GM21390 (cell line): Measurements from ENCODE around the gene UBR1.
"Not testable (repeated sequence)": the region's sequence is repeated elsewhere in the genome, so short reads cannot be mapped to it uniquely, and the experiment has no call there.

Experiments
- ATAC-seq: cut with Tn5 transposase; IDR thresholded peaks from one replicate; pipeline ENCODE4 v1.9.1; 2021; ENCODE audit not compliant: unreplicated experiment

UBR1 gene

DNA sequence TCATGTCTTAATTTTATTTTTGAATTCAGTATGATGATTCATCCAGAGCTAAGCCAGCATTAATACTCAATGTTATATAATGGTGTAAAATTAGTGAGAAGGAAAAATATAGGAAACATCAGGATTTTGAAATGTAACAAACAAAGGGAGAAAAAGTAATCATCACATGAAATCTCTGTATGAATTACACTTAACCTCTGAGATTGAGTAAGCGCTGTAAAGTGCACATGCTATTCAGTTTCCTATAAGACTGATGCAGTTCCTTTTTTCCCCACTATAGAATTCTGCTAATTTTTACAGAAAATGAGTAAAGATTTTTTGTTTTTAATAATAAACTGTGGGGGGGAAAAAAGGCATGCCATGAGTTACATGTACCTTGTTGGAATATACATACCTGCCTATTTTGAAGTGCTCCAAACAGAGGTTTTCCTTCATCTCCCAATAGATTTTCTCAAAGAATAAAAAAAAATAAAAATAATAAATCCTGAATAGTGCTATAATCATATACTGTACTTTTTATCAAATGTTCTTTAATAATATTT is 121.3 kb downstream of the UBR1 start:
- no peak for ATAC-seq

DNA sequence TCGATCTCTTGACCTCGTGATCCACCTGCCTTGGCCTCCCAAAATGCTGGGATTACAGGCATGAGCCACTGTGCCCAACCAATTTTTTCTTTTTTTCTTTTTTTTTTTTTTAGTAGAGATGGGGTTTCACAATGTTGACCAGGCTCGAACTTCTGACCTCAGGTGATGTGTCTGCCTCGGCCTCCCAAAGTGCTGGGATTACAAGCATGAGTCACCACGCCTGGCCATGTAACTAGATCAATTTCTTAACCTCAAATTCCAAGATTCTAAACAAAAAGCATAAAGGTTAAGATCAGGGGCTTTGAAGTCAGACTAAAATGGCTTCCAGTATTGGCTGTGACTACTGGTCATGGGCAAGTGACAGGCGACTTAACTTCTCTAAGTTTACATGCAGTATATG is 126.7 kb downstream of the UBR1 start:
- not testable (repeated sequence) for ATAC-seq

DNA sequence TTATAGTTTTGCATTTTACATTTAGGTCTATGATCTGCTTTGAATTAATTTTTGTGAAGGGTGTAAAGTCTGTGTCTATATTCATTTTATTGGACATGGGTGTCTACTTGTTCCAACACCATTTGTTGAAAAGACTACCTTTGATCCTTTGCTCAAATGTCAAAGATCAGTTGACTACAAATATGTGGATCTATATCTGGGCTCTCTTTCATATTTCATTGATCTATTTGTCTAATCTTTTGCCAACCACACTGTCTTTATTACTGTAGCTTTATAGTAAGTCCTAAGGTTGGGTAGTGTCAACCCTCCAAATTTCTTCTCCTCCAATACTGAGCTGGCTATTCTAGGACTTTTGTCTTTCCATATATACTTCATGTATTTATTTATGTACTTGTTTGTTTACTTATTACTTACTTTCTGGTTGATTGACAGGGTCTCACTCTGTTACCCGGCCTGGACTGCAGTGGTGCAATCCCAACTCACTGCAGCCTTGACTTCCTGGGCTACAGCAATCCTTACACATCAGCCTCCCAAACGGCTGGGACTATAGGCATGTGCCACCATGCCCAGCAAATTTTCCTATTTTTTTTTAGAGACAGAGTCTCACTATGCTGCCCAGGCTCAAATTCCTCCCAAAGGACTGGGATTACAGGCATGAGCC is 131.5 kb downstream of the UBR1 start:
- no peak for ATAC-seq

DNA sequence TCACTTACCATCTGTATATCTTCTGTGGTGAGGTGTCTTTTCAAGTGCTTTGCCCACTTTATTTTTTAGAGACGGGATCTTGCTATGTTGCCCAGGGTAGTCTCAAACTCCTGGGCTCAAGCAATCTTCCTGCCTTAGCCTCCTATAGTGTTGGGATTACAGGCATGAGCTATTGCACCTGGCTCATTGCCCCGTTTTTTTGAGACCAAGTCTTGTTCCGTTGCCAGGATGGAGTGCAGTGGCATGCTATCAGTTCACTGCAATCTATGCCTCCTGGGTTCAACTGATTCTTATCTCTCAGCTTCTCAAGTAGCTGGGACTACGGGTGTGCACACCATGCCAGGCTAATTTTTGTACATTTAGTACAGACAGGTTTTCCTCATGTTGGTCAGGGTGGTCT is 132.7 kb downstream of the UBR1 start:
- ATAC-seq = no peak

DNA sequence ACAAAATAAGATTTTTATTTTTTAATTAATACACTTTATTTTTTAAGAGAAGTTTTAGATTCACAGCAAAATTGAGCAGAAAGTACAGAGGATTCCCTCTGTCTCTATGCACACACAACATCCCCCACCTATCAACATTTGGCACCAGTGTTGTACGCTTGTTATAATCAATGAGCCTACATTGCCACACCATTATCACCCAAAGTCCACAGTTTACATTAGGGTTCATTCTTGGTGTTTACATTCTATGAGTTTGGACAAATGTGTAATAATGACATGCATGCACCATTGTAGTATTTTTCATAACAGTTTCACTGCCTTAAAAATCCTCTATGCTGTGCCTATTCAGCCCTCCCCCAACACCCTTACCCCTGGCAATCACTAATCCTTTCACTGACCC is 134.0 kb downstream of the UBR1 start:
- no peak for ATAC-seq

DNA sequence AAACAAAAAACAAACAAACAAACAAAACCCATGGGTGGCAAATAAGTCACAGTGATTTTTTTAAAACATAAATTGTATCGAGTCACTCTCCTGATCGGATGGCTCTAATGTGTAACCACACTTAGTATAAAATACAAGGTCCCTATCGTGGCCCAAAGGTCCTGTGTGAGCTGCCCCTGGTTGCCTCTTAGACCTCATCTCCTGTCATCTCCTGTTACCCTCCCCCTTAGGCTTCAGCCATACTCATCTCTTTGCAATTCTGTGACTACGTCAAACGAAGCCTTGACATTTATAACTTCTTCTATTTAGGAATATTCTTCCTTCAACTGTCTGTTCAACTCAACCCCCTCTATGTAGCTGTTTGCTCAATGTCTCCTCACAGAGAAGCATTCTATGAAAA is 141.4 kb downstream of the UBR1 start:
- ATAC-seq = no peak

DNA sequence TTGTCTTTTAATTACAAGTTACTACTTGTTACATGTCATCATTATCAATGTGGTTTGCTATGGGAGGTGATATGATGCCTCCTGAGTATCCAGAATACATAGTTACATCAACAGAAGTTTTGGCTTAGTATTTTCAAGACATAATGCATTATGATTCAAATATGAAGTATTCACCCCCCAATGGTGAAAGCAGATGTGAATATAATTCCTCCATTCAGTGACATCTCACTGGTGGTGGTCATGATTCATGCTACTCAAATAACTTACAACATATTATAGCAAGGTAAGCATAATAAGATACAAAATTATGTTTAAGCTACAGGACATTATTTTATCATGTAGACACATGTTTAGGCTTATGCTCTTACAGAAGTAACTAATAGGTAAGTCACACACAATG is 150.3 kb downstream of the UBR1 start:
- no peak for ATAC-seq

DNA sequence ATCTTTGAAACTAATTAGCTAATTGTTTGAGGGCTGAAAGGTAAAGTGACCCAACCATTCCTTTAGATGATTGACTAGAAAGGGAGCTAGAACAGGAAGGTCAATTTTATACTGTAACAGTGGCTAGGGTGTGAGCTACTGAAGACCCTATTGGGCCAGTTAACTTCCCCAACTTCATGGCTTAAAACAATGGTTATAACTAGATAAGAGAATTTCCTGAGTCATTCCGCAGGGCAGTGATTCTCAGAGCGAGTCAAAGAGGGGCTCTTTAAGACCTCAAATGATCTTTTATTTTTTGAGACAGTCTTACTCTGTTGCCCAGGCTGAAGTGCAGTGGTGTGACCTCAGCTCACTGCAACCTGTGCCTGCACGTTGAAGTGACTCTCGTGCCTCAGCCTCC is 151.5 kb downstream of the UBR1 start:
- no peak for ATAC-seq

DNA sequence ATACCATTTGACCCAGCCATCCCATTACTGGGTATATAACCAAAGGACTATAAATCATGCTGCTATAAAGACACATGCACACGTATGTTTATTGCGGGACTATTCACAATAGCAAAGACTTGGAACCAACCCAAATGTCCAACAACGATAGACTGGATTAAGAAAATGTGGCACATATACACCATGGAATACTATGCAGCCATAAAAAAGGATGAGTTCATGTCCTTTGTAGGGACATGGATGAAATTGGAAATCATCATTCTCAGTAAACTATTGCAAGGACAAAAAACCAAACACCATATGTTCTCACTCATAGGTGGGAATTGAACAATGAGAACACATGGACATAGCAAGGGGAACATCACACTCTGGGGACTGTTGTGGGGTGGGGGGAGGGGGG is 156.9 kb downstream of the UBR1 start:
- not testable (repeated sequence) for ATAC-seq

DNA sequence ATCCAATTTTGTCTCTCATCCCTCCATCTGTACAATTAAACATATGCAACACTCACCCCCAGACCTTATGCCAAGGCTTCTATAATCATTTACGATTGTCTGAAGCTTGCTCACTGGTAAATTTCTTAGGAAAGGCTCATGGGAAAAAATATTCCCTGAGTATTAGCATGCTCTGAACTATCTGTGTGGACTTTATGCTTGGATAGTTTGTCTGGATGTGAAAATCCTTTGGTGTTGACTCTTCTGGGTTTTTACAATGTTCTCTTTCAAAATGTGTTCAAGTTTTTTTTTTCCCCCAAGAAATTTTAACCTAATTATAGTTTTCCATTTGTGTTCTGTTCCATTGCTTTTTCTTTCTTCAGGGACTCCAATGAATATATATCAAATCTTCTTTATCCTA is 165.3 kb downstream of the UBR1 start:
- ATAC-seq = no peak

DNA sequence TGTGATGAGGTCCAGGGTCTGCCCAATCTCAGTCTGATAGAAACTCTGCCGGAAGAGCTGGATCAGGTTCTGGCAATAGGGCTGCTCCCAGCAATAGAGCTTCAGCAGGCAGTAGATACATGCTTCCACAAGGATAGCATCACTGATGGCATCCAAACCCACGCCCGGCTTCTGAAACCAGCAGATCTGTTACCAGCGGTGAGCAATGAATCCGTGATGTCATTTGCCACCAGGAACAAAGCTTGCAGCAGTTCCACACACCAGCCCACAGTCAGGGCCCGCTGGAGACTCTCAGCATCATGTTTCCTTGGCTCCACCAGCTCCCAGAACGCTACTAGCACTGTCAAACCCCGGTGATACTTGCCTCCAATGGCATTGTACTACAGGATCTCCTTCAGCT is 166.0 kb downstream of the UBR1 start:
- no peak for ATAC-seq

DNA sequence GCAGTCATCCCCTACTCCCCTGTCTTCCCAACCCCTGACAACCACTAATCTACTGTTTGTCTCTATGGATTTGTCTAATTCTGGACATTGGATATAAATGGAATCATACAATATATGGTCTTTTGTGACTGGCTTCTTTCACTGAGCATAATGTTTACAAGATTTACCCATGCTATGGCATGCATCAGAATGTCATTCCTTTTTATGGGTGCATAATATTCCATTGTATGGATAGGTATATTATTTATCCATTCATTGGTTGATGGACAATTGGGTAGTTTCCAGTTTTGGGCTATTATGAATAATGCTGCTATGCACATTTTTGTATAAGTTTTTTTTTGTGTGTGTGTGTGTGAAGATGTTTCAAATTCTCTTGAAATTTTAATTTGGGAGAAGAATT is 168.7 kb downstream of the UBR1 start:
- no peak for ATAC-seq

DNA sequence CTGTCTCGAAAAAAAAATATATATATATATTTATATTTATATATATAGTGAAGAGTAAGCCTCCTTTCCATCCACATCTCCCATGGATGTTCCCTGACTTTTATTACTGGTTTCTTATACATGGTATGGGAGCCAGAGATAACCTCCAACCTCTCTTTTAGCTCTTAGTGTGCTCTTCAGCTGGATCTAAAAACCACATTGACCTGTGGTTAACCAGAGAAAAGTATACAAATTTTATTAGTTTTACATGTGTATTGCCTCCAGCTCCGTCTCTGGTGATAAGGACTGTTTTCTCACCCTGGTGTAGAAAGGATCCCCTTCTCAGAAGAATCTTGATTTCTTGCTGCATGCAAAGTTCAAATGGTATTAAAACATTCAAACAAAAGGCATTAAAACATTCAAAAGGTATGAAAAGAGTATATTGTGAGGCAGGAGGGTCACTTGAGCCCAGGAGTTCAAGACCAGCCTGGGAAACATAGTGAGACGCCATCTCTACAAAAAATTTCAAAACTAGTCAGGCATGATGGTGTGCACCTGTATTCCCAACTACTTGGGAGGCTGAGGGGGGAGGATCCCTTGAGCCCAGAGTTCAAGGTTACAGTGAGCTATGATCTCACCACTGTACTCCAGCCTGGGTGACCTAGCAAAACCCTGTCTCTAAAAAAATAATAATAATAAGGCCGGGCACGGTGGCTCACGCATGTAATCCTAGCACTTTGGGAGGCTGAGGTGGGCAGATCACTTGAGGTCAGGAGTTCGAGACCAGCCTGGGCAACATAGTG is 171.8 kb downstream of the UBR1 start:
- ATAC-seq = no peak

DNA sequence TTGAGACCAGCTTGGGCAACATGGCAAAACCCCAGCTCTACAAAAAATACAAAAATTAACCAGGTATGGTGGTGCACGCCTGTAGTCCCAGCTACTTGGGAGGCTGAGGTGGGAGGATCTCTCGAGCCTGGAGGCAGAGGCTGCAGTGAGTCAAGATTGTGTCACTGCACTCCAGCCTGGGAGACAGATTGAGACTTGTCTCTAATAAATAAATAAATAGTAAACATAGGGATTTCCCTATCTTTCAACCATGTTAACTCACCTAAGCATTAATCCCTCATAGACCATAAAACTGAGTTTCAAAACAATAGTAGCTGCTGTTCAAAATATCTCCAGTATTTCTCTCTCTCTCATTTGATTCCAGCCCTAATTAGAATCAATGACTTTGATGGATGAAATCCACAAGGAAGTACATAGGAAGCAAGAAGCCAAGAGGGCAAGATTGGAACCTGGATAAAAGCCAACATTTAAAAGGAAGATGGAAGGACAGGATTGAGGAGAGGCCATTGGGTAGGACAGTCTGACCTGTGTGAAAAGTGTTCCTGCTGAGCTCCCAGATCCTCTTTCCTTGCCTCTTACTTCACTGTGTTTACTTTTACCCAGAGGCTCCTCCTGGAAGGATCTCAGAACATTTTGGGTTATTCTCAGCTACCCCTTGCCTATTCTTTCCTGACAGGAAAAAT is 172.9 kb downstream of the UBR1 start:
- no peak for ATAC-seq

DNA sequence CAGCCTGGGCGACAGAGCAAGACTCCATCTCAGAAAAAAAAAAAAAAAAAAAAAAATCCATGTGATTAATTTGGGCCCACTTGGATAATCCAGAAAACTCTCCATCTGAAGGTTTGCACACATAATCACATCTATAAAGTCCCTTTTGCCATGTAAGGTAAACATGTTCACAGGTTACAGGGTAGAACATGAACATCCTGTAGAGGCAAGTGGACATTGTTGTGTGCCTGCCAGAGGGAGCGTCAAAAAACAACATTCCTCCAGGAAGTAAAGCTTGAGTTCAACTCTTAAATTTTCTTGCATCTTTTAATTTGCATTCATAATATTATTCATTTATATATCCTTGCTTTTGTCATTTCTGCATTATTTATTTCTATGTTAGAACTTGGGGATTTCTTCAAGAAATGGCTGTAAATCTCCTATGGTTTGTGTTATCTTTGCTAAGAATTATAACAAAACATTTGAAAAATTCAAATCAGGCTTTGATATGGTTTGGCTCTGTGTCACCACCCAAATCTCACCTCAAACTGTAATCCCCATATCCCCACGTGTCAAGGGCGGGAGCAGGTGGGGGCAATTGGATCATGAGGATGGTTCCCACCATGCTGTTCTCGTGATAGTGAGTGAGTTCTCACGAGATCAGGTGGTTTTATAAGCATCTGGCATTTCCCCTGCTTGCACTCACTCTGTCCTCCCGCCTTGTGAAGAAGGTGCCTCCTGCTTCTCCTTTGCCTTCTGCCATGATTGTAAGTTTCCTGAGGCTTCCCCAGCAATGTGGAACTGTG is 173.9 kb downstream of the UBR1 start:
- no peak for ATAC-seq

DNA sequence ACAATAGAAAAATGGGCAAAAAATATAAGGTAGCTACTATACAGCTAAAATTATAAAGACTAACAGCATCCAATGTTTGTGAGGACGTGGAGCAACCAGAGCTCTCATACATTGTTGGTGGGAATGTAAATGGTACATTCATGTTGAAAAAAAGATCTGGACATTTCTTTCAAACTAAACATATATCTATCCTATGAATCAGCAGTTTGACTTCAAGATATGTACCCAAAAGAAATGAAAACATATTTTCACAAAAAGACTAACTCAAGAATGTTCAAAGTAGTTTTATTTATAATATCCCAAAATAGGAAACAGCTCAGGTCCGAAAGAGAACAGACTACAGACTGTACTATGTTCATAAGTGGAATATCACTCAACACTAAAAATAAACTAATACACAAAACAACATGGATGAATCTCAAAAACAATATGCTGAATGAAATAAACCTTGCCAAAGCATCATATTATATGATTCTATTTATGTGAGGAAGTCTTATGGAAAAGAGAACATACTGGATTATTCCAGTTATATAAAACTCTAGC is 176.5 kb downstream of the UBR1 start:
- no peak for ATAC-seq

DNA sequence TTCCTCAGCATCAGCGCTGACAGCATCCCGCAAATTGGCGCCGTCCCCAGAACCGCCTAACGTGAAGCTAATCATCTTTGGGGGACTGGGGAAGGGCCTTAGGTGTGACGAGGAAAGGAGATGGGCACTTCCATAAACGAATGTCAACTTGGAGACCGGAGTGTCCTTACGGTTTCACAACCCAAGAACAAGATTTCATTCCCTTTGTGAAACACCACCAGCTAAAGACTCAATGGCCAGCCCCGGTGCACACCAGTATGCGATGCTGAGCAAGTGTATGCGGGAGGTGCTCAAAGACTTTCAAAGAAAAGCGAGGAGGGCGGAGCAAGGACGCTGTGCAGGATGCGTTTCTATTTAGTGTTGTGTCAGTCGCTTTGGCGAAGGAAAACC is 184.5 kb downstream of the UBR1 start:
- ATAC-seq = no peak

DNA sequence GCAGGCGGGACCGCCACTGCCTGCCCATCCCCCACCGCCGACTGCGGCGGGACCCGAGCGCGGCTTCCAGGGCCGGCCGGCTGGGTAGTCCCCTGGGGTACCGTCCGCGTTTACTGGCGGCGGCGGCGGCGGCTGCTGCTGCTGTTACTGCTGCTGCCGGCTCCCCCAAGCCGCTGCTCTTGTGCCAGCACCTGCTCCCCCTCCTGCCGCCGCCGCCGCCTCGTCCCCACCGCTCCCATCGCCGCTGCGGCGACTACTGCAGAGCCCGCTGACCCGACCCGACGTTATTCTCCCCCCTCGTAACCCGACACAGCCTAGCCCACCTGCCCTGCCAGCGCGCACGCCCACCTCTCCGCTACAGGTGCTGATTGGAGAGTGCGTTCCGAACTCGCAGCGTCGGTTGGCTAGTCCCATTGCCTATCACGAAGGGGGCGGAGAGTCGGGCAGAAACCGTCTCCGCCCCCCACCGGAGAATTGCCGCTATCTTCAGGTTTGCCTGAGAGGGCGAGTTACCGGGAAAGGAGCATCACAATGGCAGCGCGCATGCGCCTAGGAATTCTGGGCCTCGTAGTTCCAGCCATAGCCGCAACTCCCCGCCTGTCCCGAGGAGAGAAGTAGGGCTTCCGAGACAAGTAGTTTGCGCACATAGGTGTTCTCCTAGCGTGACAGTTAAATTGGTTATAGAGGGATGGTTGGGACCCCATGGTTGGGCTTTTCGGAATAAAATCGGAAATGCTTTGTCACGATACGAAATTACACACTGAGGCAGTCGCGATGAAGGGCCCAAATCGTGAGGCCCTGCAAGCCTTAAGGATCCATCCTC is 185.1 kb downstream of the UBR1 start, which contains the start of gene TTBK2:
Gene TTBK2 (minus strand): TSS at position 260 of the 823 bp plus-strand sequence. CDS start 42,161 bp downstream, outside the sequence.
- peak; percentile 86 for ATAC-seq

DNA sequence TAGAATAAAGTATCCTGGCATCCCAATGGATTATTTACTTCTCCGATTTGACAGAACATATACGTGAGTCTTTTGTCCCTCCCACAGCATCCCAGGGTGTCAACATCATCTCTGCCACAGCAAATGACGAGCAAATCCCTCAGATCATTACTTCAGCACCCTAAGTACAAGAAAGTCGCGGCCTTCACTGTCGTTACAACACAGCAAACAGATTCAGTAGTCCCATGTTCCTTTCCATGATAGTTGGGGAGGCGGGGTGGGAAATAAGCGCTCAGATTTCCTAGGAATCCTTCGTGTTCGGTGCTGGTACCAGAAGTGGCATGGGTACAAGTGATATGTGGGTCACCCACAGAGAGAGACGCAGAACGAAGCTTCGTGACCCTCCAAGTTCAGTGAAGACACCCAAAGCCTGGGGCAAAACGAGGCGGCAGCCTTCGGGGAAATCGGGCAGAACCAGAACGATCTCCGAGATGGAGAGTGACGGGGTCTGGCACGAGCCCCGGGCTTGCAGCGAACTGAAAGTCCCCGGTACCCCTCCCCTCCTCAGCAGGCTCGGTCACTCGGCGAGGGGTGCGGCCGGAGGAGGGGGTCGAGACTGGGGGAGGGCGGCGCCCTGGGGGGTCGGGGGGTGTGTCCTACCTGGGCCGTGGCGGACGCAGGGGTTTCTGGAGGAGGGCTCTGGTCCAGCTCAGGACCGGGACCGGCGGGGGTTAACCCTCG is 185.9 kb downstream of the UBR1 start:
- ATAC-seq = peak; percentile 22
